ENCODE data around the gene GTF2H3.

The GTF2H3 gene

GRCh38 chr12:123645878-123646277, 12.2 kb downstream of the GTF2H3 start:
- no peak for DNase-seq (ENCODE audit: low spot score)

- DNase-seq (ENCODE audit: low spot score): no peak
Measured at GRCh38 chr12:123648401-123648800, 14.8 kb downstream of the GTF2H3 start.

GRCh38 chr12:123654129-123654701, 20.6 kb downstream of the GTF2H3 start:
- DNase-seq (ENCODE audit: low spot score): no peak

DNA sequence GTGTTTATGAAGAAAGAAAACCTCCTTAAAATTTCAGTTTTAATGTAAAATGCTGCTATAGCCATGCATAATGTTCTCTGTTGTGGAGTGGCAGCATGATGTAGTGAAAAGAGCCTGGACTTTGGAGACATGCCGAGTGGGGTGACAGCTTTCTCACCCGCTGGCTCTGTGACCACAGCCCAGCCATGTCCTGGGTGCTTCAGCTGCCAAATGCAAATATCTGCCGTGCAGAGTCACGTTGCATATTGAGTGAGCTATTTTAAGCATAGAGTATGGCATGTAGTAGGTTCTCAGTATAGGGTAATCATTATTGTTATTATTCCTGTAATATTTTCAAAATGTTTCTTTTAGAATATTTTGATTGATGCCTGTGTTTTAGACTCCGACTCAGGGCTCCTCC, 21.8 kb downstream of the GTF2H3 start:
- DNase-seq (ENCODE audit: low spot score): no peak

- no peak for DNase-seq (ENCODE audit: low spot score)
Measured at GRCh38 chr12:123656392-123656791, 22.8 kb downstream of the GTF2H3 start.

- DNase-seq (ENCODE audit: low spot score): no peak
Measured at GRCh38 chr12:123657211-123657610, 23.6 kb downstream of the GTF2H3 start.

DNA sequence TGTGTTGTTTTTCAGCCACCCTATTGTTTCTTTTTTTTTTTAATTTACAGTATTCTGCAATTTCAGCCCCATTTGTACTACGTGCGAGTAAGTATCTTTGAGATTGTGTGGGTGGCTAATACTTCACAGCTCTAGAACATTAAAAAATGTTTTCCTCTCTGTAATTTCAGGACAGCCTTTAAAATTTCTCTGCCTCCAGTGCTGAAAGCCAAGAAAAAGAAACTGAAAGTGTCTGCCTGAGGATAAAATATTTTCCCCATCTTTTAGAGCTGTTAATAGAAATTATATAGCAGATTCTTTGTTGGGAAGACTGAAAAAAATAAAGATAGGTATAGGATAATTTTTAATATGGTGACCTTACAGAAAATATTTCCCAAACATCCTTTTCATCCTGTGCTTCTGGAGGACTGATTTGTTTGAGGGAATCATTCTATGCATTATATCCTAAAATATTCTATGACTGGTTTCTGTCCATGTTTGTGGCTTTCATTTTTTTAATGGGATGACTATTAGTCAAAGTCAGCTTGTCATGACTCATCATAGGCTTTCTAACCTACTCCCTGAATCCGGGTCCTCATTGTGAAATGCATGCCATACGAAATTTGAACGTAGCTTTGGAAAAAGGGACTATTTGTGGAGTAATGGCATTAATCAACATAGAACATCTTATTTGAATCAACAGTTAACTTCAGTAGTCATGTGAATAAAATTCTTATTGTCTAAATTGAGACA, 26.5 kb downstream of the GTF2H3 start:
- no peak for DNase-seq (ENCODE audit: low spot score)

DNA sequence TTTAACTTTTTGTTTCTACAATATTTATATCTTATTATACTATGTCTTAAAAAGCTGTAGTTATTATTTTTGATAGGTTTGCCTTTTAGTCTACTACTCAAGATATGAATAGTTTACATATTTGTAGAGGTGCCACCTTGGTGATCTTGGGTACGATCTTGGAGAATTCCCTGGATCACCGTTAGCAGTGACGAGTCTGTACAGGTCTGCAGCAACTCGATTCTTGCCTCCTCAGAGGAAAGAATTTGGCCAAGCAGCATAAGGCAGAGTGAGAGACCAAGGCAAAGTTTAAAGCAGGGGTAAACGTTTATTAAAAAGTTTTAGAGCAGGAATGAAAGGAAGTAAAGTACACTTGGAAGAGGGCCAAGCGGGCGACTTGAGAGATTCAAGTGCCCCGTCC, 34.1 kb downstream of the GTF2H3 start:
- DNase-seq (ENCODE audit: low spot score): no peak

- peak; percentile 95 for DNase-seq (ENCODE audit: low spot score)
Measured at GRCh38 chr12:123670882-123671728, 37.5 kb downstream of the GTF2H3 start, which contains the start of gene TCTN2. TSS of gene TCTN2 (plus strand) at chr12:123671113. CDS start at chr12:123671241, 128 bp downstream.

GRCh38 chr12:123671876-123672275, 38.2 kb downstream of the GTF2H3 start:
- no peak for DNase-seq (ENCODE audit: low spot score)

- no peak for DNase-seq (ENCODE audit: low spot score)
Measured at GRCh38 chr12:123675436-123675835, 41.8 kb downstream of the GTF2H3 start.

DNA sequence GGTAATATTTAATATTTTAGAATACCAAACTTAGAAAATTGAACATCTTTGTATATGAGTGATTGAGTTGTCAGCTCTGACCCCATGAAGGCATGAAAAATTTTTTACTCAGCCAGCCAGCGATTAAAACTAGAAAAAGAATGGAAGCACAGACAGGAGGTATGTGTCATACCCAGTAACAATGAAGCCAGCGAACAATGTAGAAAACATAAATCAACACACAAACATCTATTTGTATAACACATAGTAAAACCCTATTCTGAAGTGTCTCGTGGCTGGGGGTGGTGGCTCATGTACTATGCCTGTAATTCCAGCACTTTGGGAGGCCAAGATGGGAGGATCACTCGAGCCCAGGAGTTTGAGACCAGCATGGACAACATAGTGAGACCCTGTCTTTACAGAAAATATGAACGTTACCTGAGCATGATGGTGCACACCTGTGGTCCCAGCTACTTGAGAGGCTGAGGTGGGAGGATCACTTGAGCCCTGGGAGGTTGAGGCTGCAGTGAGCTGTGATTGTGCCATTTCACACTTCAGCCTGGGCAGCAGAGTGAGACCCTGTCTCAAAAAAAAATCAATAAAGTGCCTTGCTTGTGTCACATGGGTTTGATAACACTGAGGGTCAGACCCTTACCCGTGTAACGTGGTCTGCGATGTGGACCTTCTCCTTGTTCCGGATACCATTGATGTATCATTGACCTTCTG, 43.1 kb downstream of the GTF2H3 start:
- DNase-seq (ENCODE audit: low spot score): no peak

DNA sequence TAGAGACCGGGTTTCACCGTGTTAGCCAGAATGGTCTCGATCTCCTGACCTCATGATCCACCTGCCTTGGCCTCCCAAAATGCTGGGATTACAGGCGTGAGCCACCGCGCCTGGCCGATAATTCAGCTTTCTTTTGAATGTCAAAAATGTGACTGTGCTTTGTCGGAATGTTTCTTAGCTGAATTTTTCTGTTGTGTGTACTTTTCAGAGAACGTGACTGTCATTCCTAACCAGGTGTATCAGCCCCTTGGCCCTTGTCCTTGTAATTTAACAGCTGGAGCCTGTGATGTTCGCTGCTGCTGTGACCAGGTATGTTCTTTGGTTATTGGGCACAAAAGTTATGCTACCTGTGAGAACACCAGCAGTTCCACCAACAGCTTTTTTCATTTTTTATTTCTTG, 45.4 kb downstream of the GTF2H3 start:
- DNase-seq (ENCODE audit: low spot score): no peak

DNA sequence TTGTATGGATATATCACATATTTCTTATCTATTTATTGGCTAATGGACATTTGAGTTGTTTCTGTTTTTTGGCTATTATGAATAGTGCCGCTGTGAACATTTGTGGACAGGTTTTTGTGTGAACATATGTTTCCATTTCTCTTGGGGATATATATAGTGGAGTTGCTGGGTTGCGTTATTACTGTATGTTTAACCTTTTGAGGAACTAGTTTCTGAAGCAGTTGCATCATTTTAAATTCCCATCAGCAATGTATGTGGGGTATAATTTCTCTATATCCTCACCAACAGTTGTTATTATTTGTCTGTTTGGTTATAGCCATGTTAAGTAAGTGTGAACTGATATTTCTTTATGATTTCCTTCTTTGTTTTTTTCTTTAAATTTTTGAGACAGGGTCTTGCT, 48.0 kb downstream of the GTF2H3 start:
- no peak for DNase-seq (ENCODE audit: low spot score)

DNA sequence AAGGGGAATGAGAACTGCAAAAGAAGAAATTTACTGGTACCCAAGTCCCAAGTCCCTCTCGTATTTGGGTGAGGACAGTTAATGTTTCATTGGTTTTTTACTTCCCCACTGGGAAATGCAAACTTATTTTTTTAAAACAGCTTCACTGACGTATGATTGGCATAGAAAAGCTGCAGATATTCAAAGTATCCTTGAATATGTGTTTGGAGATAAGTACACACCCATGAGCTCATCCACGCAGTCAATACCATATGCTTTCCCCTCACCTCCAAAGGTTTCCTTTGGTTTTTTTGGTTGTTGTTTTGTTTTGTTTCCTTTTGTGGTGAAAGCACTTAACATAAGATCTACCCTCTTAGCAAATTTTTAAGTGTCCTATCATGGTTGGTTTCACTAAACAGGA, 50.3 kb downstream of the GTF2H3 start:
- DNase-seq (ENCODE audit: low spot score): no peak

DNA sequence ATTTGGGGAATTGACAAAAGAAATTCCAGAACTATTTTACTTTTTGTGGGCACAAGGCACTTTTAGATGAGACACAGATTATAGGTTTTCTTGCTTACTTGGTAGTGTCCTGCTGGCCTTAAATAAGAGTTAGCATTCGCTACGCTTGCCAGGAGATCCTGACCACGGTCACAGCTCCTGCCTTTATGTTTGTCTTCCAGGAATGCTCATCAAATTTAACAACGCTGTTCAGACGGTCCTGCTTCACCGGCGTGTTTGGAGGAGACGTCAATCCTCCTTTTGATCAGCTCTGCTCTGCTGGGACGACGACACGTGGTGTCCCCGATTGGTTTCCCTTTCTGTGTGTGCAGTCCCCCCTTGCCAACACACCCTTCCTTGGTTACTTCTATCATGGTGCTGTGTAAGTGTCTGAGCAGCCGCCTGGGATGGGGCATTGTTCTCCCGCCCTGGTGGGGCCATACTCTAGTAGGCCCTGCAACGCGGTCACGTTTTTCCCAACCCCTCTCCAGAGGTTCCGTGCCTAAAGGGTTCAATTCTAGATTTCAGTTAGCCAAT, 53.1 kb downstream of the GTF2H3 start:
- no peak for DNase-seq (ENCODE audit: low spot score)

- DNase-seq (ENCODE audit: low spot score): no peak
Measured at GRCh38 chr12:123690191-123690840, 56.7 kb downstream of the GTF2H3 start.

- DNase-seq (ENCODE audit: low spot score): no peak
Measured at GRCh38 chr12:123696207-123696606, 62.6 kb downstream of the GTF2H3 start.

DNA sequence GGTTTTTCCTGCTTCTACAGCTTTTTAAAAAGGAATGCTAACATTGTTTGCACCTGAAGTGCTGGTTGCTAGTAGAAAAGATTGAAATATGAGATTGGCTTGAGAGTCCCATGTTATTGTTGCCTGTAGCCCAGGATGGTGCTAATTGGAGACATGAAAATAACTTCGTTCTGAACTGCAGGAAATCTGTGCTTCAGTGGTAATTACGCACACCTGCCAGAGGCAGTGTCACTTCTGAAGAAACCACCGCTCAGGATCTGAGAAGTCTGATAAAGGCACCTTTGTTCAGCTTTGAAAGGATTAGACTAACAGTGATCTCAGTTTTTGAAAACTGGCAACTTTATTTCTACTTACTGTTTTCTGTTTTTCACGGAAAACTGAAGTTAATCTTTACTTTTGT, 63.0 kb downstream of the GTF2H3 start:
- no peak for DNase-seq (ENCODE audit: low spot score)

GRCh38 chr12:123705935-123706334, 72.3 kb downstream of the GTF2H3 start:
- DNase-seq (ENCODE audit: low spot score): no peak

DNA sequence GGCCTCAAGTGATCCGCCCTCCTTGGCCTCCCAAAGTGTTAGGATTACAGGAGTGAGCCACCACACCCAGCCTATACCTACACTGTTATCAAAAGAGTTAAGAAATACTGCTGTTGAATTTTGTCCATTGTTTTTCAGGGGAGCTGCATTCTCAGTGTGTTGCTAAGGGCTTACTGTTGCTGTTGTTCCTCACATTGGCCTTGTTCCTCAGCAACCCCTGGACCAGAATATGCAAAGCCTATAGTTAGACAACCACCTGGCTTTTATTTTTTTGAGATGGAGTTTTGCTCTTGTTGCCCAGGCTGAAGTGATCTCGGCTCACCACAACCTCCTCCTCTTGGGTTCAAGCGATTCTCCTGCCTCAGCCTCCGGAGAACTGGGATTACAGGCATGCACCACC, 73.8 kb downstream of the GTF2H3 start:
- DNase-seq (ENCODE audit: low spot score): no peak

Measured in CD4-positive, alpha-beta T cell treated with Interleukin-2 at 100 ng/mL for 4 hours (primary cell).